ENCODE measurements around the gene ARIH1. TPM values are rescaled to one million over a fixed set of nuclear protein-coding genes. Genes with fewer than 3 reads are reported as not detected.
"Not testable (repeated sequence)": the region's sequence is repeated elsewhere in the genome, so short reads cannot be mapped to it uniquely, and the experiment has no call there.

ARIH1 gene, protein sequence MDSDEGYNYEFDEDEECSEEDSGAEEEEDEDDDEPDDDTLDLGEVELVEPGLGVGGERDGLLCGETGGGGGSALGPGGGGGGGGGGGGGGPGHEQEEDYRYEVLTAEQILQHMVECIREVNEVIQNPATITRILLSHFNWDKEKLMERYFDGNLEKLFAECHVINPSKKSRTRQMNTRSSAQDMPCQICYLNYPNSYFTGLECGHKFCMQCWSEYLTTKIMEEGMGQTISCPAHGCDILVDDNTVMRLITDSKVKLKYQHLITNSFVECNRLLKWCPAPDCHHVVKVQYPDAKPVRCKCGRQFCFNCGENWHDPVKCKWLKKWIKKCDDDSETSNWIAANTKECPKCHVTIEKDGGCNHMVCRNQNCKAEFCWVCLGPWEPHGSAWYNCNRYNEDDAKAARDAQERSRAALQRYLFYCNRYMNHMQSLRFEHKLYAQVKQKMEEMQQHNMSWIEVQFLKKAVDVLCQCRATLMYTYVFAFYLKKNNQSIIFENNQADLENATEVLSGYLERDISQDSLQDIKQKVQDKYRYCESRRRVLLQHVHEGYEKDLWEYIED
- 46.9 TPM for total RNA-seq (ENCODE audit: insufficient read depth, low replicate concordance)

DNA sequence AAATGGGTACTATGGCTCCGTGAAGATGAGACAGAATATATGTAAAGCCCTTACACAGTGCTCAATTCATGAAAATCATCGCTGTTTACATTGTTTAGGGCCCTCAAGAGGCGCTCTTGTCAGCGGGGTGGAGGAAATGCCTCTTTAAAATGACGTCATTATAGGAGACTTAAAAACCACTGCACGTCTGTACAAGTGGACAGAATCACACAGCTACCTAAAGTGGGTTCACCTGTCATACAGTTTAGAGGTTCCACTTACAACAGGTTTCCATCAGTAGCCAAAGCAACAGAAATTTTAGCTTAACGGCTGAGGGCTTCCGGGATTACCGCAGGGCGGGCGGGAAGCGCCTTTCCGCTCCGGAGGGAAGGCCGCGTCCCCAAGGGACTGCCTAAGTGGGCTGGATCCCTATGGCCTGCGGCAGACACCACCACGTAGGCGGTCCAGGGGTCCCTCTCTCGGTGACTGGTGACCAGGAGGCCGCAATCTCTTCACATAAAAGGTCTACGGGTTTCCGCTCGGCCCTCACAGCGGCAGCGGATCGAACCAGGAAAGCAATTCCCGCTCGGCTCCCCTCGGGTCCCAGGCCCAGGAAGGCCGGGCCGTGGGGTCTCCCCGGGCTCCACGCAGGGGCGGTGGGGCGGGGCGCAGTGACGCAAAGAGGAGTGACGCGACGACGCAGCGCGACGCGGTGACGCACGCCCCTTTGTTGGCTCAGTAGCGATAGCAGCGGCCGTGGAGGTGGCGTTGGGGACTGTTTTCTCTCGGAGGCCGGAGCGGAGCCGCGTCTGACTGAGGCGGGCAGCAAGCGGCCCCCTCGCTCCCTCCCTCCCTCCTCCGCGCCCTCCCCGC is at the start of gene ARIH1:
ARIH1 (plus strand) TSS at position 717 of the 852 bp plus-strand sequence. CDS start 310 bp downstream, outside the sequence.
- peak; percentile 97 for DNase-seq (ENCODE audit: low spot score)

GRCh38 chr15:72426753-72427152 is 47.4 kb upstream of the ARIH1 start:
- DNase-seq (ENCODE audit: low spot score) = no peak

- no peak for DNase-seq (ENCODE audit: low spot score)
These were observed 36.3 kb upstream of the ARIH1 start for GRCh38 chr15:72437650-72438316.

- DNase-seq (ENCODE audit: low spot score) = not testable (repeated sequence)
These were observed 31.3 kb upstream of the ARIH1 start for GRCh38 chr15:72442848-72443247.

DNA sequence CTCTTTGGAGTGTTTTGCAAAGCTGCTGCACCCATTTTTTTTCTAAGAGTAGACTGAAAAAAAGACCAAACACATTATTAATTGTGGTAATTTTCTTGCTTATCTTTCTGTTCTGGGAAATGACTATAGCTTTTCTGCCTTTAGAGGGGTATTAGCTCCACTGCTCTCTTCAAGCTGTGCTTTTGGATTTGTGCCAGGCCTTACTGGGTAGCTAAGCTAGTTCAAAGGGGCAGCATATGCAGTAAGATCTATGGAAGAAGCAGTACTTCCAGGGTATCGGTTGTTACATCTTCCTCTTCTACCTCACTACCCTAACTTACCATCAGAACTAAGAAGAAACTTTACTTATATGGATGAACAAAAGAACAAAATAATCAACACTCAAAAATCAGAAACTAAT is 28.7 kb upstream of the ARIH1 start:
- no peak for DNase-seq (ENCODE audit: low spot score)

- DNase-seq (ENCODE audit: low spot score) = no peak
These were observed 23.3 kb upstream of the ARIH1 start for GRCh38 chr15:72450805-72451204.

GRCh38 chr15:72451224-72451623 is 22.9 kb upstream of the ARIH1 start:
- no peak for DNase-seq (ENCODE audit: low spot score)

DNA sequence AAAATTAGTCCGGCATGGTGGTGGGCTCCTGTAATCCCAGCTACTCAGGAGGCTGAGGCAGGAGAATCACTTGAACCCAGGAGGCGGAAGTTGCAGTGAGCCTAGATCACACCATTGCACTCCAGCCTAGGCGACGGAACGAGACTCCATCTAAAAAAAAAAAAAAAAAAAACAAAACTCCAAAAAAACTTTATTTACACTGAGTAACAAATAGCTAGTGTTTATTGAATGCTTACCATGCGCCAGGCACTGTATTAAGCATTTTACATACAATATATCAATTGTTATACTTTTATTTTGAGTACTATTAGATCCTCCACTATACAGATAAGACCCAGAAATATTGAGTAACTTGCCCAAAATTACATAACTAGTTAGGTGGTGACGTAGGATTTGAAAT is 17.4 kb upstream of the ARIH1 start:
- DNase-seq (ENCODE audit: low spot score) = no peak

GRCh38 chr15:72460402-72460801 is 13.7 kb upstream of the ARIH1 start:
- no peak for DNase-seq (ENCODE audit: low spot score)

DNA sequence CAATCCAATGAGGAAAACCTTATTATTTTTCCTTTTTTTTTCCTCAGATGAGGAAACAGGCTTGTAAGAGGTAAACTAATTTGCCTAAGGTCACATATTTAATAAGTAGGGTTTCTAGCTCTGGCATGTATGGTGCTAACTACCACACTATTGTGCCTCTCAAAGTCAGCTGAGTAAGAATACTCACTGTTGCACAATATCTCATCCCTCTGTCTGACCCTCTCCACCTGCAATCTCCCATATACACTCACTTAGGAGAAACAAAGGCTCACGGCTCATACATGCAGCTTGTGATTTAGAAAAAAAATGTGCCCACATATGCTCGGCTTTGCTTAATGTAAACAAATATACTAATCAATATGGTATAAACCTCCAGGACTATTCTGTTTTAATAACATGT is 10.4 kb upstream of the ARIH1 start:
- no peak for DNase-seq (ENCODE audit: low spot score)

DNA sequence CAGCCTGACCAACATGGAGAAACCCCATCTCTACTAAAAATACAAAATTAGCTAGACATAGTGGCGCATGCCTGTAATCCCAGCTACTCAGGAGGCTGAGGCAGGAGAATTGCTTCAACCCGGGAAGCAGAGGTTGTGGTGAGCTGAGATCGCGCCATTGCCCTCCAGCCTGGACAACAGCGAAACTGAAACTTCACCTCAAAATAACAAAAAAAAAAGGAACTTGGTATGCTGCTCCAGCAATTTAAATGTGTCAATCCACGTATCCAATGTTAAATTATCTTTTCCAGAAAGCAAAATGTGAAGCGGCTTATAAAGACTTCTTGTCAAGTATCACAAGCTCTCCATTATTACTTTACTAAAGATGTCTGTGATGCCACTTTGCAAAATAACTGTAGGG is 9.9 kb upstream of the ARIH1 start:
- DNase-seq (ENCODE audit: low spot score) = no peak

DNA sequence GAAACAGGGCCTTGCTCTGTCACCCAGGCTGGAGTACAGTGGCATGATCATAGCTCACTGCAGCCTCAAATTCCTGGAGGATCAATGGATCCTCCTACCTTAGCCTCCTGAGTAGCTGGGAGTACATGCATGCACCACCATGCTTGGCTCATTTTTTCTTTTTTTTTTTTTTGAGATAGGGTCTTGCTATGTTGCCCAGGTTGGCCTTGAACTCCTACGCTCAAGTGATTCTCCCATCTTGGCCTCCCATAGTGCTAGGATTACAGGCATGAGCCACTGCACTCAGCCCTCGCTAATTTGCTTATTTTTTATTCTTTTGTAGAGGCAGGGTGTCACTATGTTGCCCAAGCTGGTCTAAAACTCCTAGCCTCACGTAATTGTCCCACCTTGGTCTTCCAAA is 6.0 kb upstream of the ARIH1 start:
- no peak for DNase-seq (ENCODE audit: low spot score)

GRCh38 chr15:72472992-72473610 is 1.0 kb upstream of the ARIH1 start:
- DNase-seq (ENCODE audit: low spot score) = peak; percentile 33

DNA sequence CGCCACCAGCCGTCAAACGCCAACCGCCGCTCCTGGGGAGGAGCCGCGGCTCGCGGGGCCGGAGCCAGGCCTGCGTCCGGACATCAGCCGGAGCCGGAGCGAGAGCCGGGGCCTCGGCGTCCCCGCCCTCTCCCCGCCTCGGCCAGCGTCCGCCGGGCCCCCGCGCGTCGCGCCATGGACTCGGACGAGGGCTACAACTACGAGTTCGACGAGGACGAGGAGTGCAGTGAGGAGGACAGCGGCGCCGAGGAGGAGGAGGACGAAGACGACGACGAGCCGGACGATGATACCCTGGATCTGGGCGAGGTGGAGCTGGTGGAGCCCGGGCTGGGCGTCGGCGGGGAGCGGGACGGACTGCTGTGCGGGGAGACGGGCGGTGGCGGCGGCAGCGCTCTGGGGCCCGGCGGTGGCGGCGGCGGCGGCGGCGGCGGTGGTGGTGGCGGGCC is 359 bp downstream of the ARIH1 start:
- no peak for DNase-seq (ENCODE audit: low spot score)

DNA sequence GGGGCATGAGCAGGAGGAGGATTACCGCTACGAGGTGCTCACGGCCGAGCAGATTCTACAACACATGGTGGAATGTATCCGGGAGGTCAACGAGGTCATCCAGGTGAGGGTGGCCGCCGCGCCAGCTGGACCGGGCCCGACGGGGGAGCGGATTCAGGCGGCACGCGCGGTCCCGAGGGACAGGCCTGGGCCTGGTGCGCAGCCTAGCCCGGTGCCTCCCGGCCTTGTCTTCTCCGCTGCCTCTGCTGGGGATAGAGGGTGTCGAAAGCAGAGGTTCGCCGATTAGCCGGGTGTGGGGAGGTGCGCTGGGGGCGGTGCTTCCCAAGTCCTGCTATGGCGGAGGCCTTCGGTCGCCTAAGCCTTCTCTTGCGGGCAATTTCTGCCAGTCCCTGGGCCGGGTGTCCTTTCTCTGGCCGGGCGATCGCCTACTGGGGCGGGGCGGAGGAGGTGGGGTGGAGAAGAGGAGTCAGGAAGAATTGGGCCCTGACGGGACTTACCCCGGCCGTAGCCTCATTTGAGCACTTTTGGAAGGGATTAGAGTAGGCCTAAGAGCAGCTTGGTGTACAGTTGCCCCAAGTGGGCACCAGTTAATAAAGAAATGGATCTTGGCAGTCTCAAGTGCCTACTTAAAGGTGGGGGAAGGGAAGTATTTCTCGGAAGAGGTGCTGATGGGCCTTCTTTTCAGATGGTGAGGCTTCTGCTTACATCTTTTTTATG is 940 bp downstream of the ARIH1 start:
- DNase-seq (ENCODE audit: low spot score) = peak; percentile 81

GRCh38 chr15:72475674-72476073 is 1.5 kb downstream of the ARIH1 start:
- DNase-seq (ENCODE audit: low spot score) = no peak

GRCh38 chr15:72476330-72476729 is 2.2 kb downstream of the ARIH1 start:
- not testable (repeated sequence) for DNase-seq (ENCODE audit: low spot score)

- DNase-seq (ENCODE audit: low spot score) = no peak
These were observed 7.0 kb downstream of the ARIH1 start for GRCh38 chr15:72481015-72481659.

- no peak for DNase-seq (ENCODE audit: low spot score)
These were observed 8.1 kb downstream of the ARIH1 start for GRCh38 chr15:72482275-72482674.

DNA sequence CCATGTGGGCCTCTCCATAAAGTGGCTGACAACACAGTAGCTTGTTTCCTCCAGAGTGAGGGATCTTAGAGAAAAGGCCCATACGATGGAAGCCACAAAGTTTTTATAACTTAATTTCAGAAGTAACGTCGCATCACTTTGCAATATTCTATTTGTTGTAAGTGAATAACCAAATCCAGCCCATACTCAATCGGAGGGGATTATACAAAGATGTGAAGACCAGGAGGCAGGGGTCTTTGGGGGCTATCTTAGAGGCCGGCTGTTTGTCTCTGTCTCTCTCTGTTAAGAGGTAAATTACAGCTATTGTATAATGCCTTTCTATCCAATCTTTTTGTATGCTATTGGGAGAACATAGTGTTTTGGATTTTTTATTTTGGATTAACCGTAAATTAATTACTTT is 9.1 kb downstream of the ARIH1 start:
- DNase-seq (ENCODE audit: low spot score) = no peak
